Neutrophil (primary cell): ENCODE measurements around the gene RPS6KC1.

Experiments
- H3K27ac ChIP-seq: fragments of 200-600 bp; sonication (generic); 2 replicates; pipeline ENCODE4 v1.5.1; 2016; ENCODE audit warnings: mild to moderate bottlenecking, moderate library complexity
- H3K27me3 ChIP-seq: fragments of 200-600 bp; sonication (generic); 2 replicates; pipeline ENCODE4 v1.6.0; 2016; ENCODE audit warnings: mild to moderate bottlenecking
- H3K36me3 ChIP-seq: fragments of 200-600 bp; sonication (generic); 2 replicates; pipeline ENCODE4 v1.5.1; 2017
- H3K4me1 ChIP-seq, 2 experiments: fragments of 200-600 bp in 1 of 2; sonication (generic) in 1 of 2; 1 replicate in 1 of 2; 2 replicates in 1 of 2; pipeline versions ENCODE4 v1.5.1 to v1.6.1; 2013 to 2016; ENCODE audit warnings: low read depth in 1 of 2, low read length in 1 of 2, mild to moderate bottlenecking in 1 of 2, moderate library complexity in 1 of 2; ENCODE audit not compliant: control insufficient read depth in 1 of 2, insufficient read depth in 1 of 2
- H3K4me3 ChIP-seq, 2 experiments: fragments of 200-600 bp in 1 of 2; sonication (generic) in 1 of 2; 1 replicate in 1 of 2; 2 replicates in 1 of 2; pipeline ENCODE4 v1.5.1; 2013 to 2016; ENCODE audit warnings: low read depth in 1 of 2, low read length in 1 of 2, mild to moderate bottlenecking in 1 of 2, moderate library complexity in 1 of 2
- H3K9me3 ChIP-seq: fragments of 200-600 bp; sonication (generic); 2 replicates; pipeline ENCODE4 v1.5.1; 2016
- TF ChIP-seq, protein P1 (sequence below): fragments of 200-600 bp; sonication (generic); IDR thresholded peaks from 2 replicates; pipeline ENCODE4 v1.5.1; 2016; ENCODE audit warnings: antibody characterized with exemption

Gene RPS6KC1

DNA sequence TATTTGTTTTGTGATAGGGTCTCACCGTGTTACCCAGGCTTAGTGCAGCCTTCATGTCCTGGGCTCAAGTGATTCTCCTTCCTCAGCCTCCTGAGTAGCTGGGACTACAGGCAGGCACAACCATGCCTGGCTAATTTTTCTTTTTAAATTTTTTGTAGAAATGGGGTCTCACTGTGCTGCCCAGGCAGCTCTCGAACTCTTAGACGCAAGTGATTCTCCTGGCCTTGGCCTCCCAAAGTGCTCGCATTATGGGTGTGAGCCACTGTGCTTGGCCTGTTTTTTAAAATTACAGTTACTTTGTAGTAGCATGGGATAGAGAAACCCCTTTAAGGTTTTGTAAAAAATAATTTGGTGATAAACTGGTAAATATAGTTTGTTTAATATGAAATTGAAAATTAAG lies 69.9 kb downstream of the RPS6KC1 start:
- H3K9me3 ChIP-seq = no peaks in the 10 kb centered on the region
- no peaks in the 10 kb centered on the region for H3K4me1 ChIP-seq
- H3K4me3 ChIP-seq = no peak overlapping the region
- H3K36me3 ChIP-seq = no peaks in the 10 kb centered on the region
- TF ChIP-seq, protein P1, sequence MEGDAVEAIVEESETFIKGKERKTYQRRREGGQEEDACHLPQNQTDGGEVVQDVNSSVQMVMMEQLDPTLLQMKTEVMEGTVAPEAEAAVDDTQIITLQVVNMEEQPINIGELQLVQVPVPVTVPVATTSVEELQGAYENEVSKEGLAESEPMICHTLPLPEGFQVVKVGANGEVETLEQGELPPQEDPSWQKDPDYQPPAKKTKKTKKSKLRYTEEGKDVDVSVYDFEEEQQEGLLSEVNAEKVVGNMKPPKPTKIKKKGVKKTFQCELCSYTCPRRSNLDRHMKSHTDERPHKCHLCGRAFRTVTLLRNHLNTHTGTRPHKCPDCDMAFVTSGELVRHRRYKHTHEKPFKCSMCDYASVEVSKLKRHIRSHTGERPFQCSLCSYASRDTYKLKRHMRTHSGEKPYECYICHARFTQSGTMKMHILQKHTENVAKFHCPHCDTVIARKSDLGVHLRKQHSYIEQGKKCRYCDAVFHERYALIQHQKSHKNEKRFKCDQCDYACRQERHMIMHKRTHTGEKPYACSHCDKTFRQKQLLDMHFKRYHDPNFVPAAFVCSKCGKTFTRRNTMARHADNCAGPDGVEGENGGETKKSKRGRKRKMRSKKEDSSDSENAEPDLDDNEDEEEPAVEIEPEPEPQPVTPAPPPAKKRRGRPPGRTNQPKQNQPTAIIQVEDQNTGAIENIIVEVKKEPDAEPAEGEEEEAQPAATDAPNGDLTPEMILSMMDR = no peak
- H3K27me3 ChIP-seq = no peaks in the 10 kb centered on the region
- no peak overlapping the region for H3K27ac ChIP-seq

DNA sequence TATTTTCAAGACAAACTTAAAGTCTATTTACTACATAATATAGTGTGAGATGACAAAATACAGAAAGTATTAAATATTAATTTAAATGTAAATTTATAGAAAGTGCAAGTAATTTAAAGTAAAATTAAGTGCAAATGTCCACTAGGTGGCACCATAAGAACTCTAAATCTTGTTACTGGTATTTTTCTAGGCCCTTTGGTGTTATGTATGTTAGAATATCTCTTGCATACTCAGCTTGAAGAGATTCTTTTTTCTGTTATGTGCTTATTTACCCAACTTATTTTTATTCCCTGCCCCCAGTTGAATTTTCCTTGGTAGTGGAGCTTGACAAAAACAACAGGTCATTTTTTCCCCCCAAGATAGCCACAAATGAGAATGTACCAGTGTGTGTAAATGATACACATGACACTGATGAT lies 71.5 kb downstream of the RPS6KC1 start:
- Histone ChIP-seq H3K9me3 (no peaks in the 10 kb centered on the region), H3K4me1 (no peaks in the 10 kb centered on the region), H3K27me3 (no peaks in the 10 kb centered on the region), H3K4me3 (no peak overlapping the region), H3K27ac (no peak overlapping the region), H3K36me3 (no peaks in the 10 kb centered on the region)
- TF ChIP-seq, protein P1 = no peak

DNA sequence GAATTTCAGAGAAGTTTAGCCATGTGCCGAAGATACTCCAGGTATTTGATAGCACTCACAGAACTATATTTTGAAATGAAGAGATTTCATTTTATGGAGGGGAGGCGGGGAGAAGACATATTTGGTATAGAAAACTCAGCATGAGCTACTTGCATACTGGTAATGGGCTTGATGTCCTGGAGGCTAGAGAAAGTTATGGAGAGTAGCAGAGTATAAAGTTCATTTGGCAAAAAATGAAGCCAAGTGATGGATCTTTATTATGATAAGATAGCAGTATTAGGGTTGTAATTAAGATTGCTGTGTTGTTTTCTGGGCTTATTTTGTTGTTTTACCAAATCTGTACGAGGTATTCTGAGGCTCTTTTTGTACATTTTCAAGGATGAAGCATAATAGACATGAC lies 72.0 kb downstream of the RPS6KC1 start:
- H3K4me1 ChIP-seq = no peaks in the 10 kb centered on the region
- H3K4me3 ChIP-seq = no peak overlapping the region
- no peak overlapping the region for H3K27ac ChIP-seq
- no peaks in the 10 kb centered on the region for H3K36me3 ChIP-seq
- TF ChIP-seq, protein P1 = no peak
- H3K9me3 ChIP-seq = no peaks in the 10 kb centered on the region
- H3K27me3 ChIP-seq = no peaks in the 10 kb centered on the region

DNA sequence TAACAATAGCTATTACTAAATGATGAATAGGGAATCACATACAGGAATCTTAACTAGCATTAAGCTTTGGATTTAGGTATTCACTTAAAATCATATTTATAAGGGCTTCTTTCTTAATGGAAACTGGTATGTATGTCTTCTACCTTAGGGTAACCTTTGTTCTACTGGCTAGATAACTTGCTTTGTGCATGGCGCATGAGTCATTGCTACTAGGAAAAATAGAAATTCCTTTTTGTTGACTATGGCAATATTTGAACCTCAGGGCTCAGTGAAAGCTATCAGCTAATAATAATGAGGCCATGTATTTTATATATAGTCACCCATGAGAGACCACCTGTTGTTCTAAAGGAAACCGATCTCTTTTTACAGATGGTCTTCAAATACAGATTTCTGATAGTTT lies 72.5 kb downstream of the RPS6KC1 start:
- no peaks in the 10 kb centered on the region for H3K36me3 ChIP-seq
- H3K27me3 ChIP-seq = no peaks in the 10 kb centered on the region
- no peaks in the 10 kb centered on the region for H3K4me1 ChIP-seq
- H3K9me3 ChIP-seq = no peaks in the 10 kb centered on the region
- H3K4me3 ChIP-seq = no peak overlapping the region
- TF ChIP-seq, protein P1 = no peak
- H3K27ac ChIP-seq = no peak overlapping the region

DNA sequence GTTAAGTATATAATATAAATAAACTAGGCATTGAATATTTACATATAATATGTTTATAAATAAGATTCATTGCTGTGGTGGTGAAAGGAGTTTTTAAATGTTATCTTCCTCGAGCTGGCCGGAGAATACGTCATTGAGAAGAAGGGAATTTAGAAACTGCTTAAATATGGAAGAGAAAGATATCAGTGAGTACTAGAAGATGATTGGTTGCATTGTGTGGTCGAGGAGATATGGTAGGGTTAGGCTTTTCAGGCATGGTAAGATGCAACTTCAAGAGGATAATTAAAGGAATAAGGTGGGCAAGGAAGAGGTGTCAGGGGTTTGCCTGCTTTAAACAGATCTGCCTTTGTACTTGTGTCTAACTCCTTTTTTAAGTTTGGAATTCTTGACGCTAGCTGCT lies 73.5 kb downstream of the RPS6KC1 start:
- H3K27me3 ChIP-seq = no peaks in the 10 kb centered on the region
- no peaks in the 10 kb centered on the region for H3K4me1 ChIP-seq
- no peak overlapping the region for H3K4me3 ChIP-seq
- TF ChIP-seq, protein P1 = no peak
- no peaks in the 10 kb centered on the region for H3K9me3 ChIP-seq
- no peaks in the 10 kb centered on the region for H3K36me3 ChIP-seq
- no peak overlapping the region for H3K27ac ChIP-seq

DNA sequence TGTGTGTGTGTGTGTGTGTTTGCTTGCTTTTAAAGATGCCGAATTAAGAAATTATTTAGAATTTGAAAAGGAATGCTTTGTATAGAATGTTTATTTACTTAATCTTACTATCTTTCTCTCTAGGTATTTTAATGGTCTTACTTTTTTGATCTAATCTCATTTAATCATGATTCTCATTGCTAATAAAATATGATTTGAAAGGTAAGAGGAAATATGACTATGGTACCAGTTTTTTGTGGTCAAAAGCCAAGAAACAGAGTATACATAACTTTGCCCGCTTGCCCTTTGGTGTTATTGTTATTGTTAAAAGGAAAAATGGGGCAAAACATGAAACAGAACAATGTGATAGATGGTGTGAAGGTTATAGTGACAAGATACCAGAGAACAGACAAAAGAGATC lies 74.6 kb downstream of the RPS6KC1 start:
- Histone ChIP-seq H3K36me3 (no peaks in the 10 kb centered on the region), H3K27ac (no peak overlapping the region), H3K4me1 (no peaks in the 10 kb centered on the region), H3K4me3 (no peak overlapping the region), H3K27me3 (no peaks in the 10 kb centered on the region), H3K9me3 (no peaks in the 10 kb centered on the region)
- TF ChIP-seq, protein P1 = no peak
